Ramos (cell line): Measurements from ENCODE around the gene RASA4B.
"Not testable (repeated sequence)": the region's sequence is repeated elsewhere in the genome, so short reads cannot be mapped to it uniquely, and the experiment has no call there.

ENCODE experiments used
- in situ Hi-C: fragments of 300-500 bp; cut with MboI; formaldehyde crosslinking; loops from one replicate; pipeline ENCODE4 v1.14.3; 2022; ENCODE audit warnings: low sequenced_read_pairs; ENCODE audit not compliant: unreplicated experiment

Gene RASA4B

DNA sequence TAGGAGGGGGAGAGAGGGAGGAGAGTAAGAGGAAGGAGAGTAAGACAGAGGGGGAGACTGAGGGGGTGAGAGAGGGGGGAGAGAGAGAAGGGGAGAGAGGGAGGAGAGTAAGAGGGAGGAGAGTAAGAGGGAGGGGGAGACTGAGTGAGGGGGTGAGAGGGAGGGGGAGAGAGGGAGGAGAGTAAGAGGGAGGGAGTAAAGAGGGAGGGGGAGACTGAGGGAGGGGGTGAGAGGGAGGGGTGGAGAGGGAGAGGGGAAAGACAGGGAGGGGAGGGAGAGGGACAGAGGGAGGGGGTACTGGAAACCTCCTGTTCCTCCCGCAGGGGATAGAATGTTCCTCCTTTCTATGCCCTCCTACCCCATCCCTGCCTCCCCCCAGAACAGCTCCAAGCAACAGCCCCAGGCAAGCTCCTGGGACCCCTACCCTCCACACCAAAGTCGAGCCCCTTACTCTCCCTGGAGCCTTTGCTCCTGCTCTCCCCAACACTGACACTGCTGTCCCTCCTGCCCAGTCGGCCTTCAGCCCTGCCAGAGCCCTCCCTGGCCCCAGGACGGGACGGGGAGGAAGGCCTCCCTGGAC lies 4.8 kb downstream of the RASA4B start:
- in situ Hi-C loops = not testable (repeated sequence)

DNA sequence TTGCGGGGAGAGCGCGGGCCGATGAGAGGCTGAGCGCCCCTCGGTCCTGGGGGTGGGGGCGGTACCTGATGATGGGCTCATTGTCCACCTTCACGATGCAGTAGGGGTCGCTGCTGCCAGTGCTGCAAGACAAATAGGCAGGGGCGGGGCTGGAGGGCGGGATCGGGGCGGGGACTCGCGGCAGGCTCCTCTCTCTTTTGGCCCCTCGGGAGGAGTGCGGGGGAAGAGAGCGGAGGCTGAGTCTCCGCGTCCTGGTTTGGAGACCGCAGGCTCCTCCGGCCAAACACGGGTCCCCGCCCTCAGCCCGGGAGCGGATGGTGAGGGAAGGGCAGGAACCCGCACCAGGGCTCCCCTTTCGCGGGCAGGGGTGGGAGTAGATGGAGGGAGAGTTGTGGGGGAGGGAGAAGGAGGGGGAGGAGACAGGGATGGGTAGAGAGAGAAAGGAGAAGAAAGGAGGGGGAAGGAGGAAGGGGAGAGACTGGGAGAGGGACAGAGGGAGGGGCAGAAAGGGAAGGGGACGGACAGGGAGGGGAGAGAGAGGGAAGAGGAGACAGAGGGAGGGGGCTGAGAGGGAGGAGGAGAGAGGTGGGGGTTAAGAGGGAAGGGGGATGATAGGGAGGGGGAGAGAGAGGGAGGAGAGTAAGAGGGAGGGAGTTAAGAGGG lies 5.6 kb downstream of the RASA4B start:
- in situ Hi-C loops = not testable (repeated sequence)

- in situ Hi-C loops = not testable (repeated sequence)
Observed at GRCh38 chr7:102510575-102510974, 7.0 kb downstream of the RASA4B start.

DNA sequence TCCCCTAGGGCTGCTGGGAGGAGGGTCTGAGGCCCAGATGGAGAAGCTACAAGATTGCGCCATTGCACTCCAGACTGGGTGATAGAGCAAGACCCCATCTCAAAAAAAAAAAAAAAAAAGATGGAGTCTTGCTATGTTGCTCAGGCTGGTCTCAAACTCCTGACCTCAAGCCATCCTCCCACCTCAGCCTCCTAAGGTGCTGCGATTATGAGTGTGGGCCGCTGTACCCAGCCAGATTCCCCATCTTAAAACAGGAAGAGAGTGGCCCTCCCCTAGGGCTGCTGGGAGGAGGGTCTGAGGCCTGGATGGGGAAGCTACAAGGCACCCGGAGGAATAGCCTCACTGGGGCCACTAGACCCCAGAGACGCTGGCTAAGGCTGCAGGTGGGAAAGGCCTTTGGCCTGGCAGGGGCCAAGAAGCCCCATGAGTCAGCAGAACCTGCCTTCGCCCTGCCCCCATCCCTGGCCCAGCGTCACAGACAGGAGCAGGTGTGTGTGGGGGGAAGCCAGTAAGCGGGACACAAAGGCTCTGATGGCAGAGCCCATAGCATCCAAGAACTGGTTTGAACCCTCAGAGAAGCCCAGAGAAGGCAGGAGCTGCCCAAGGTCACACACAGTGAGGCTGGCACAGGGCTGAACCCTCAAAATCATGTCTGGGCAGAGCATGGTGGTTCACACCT lies 10.0 kb downstream of the RASA4B start:
- in situ Hi-C loops = not testable (repeated sequence)

DNA sequence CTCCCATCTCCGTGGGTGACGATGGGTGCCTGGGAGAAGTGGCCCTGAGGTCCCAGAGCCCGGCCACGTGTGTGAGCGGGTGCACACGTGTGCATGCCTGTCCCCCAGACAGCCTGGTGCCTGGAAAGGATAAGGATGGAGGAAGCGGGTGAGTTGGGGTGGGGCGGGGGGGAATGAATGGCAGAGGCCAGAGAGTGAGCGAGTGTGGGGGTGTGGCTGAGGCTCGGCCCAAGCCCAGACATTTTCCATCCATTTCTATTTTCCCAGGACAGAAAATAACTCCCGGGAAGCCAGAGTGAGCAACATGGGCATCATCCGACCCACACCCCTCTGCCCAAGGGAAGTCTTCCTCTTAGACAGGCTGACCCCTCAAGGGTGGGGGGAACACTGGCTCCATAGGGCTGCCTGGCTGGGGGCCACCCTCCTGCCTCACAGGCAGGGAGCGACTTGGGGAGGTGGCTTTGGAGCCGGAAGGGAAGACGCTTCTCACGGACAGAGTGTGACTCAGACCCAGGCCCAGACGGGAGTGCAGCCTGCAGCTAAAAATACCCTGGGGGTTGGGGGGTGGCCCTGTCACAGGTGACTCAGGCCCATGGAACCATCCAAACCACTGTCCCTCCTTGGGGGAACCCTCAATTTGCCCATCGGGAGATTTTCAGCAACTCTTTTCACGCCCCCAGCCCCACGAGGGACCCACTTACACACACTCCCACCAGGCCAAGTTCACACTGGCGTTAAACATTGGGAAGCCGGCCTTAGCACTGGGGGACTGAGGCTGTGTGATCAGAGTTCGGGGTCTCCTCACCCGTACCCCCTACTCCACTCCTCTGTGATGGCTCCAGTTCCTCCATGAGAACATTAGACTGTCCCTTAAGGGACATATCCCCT lies 12.0 kb downstream of the RASA4B start:
- in situ Hi-C loops = not testable (repeated sequence)

DNA sequence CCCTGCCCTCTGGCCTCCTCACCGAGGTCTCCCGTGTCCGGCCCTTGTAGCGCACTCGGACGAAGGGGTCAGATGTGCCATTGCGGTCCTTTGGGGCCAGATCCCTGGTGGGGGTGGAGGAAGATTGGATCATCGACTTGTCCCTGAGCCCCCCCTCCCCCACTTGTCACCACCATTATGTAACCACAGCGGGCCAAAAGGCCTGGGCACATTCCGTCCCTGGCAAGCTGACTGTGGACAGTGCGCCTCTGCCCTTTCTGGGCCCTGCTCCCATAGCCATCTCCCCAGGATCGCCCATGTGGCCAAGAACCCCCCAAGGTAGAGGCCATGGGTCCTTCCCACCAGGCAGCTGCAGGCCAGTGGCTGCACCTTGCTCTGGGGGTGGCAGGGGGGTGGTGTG lies 14.4 kb downstream of the RASA4B start:
- in situ Hi-C loops = not testable (repeated sequence)

GRCh38 chr7:102498321-102498720 lies 19.3 kb downstream of the RASA4B start:
- in situ Hi-C loops = not testable (repeated sequence)

DNA sequence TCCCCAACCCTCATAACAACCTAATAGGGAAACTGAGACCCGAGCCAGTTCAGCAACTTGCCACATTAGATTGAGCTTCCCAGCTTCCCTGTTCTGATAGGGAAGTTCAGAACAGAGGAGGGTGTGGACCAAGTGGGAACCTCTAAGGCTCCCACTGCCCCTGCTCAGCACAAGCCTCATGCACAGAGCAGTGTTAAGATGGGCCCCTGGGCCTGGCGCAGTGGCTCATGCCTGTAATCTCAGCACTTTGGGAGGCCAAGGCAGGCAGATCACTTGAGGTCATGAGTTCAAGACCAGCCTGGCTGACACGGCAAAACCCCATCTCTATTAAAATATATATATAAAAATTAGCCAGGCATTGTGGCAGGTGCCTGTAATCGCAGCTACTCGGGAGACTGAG lies 20.3 kb downstream of the RASA4B start:
- in situ Hi-C loops = not testable (repeated sequence)

DNA sequence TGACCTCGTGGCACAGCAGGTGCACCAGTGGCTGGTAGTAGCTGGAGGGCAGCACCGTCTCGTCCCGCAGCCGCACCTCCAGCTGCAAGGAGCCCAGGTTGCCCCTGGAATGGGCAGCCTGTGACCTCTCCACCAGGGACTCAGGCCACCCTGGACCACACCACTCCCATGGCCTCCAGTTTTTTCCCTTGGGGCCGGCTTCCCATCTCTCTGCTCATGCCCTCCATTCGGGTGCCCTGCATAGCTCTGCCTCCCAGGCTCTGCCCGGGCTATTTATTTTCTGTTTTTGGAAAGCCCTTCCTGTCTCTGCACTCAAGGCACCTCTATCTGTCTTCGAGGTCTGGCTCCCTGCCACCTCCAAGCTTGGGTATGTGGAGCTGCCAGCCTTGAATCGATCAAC lies 20.7 kb downstream of the RASA4B start:
- in situ Hi-C loops = not testable (repeated sequence)

GRCh38 chr7:102494473-102495149 lies 23.0 kb downstream of the RASA4B start:
- in situ Hi-C loops = not testable (repeated sequence)

- in situ Hi-C loops = not testable (repeated sequence)
Observed at GRCh38 chr7:102494026-102494425, 23.6 kb downstream of the RASA4B start.

DNA sequence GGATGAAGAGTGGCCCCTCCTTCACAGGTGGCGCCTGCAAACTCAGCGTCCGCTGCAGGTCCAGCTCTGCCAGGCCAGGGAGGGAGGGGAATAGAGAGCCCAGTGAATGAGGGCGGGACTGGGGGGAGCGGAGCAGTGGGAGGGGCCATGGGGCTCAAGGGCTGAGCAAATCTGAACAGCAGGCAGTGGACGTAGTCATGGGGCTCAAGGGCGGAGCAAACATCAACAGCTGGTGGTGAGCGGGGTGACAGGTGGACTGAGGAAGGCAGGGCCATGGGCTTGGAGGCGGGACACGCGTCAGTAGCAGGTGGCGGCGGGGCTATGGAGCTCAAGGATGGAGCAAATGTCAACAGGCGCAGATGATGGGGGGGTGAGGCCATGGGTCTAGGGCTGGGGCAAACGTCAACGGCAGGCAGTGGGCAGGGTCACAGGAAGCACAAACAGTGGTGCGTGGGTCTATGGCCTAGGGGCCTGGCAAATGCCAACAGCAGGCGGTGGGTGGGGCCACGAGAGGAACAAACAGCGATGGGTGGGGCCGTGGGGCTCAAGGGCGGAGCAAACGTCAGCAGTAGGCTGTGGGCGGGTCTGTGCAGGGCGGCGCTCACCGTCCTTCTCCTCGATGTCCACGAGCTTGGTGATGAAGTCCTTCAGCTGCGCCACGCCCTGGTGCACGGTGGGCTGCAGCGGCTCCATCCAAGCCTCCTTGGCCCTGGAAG lies 24.2 kb downstream of the RASA4B start:
- in situ Hi-C loops = not testable (repeated sequence)

DNA sequence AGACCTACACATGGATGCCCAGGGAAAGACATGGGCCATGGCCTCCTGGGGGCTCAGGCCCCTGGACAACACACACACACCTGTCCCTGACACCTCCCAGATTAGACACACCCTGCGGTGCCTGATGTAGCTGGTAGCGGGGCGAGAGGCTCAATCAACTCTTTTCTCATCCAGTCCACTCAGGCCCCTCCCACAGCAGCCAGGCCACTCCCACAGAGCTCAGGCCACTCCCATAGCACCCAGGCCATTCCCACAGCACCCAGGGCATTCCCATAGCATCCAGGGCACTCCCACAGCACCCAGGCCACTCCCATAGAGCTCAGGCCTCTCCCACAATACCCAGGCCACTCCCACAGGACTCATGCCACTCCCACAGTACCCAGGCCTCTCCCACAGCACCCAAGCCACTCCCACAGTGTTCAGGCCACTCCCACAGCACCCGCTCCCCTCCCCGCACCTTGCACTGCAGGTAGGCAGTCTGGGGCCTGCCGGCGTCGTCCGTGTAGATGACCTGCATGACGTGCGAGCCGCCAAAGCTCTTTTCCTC lies 27.0 kb downstream of the RASA4B start:
- in situ Hi-C loops = not testable (repeated sequence)

DNA sequence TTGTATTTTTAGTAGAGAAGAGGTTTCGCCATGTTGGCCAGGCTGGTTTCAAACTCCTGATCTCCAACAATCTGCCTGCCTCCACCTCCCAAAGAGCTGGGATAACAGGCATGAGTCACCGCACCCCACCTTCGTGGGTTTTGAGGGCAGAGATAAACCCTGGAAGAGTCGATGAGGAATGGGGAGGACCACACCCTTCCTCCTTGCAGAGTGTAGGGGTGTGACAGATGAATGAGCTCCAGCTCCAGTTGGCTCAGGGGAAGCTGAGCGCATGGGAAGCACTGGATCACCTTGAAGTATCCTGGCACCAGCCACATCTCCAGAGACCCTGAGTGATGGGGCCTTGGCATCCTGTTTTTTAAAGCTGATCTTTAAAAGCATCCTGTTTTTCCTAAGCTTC lies 33.3 kb downstream of the RASA4B start:
- in situ Hi-C loops = not testable (repeated sequence)

- in situ Hi-C loops = not testable (repeated sequence)
Observed at GRCh38 chr7:102481962-102482361, 35.6 kb downstream of the RASA4B start.

DNA sequence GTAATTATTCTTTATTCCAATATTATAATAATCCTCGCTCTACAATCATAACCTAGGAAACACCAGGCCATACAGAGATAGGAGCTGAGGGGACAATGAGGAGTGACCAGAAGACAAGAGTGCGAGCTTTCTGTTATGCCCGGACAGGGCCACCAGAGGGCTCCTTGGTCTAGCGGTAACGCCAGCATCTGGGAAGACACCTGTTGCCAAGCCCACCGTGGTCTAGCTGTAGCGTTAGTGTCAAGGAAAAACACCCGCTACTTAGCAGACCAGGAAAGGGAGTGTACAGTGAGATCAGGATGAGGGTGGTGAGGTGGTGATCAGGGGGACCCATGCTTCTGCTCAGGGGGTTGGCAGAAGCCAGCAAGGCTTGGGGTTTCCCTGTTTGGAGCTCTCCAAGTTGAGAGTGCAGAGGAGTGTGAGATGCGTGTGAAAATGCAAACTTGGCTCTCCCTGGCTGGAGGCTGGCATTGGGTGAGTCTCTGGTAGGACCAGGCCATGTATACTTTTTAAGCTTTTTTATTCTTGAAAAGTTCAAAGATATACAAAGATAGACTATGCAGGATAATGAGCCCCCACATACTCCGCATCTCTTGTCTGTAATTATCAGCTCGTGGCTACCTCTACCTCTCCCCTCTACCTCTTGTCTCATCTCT lies 37.5 kb downstream of the RASA4B start:
- in situ Hi-C loops = not testable (repeated sequence)

- in situ Hi-C loops = not testable (repeated sequence)
Observed at GRCh38 chr7:102479209-102479584, 38.4 kb downstream of the RASA4B start.

GRCh38 chr7:102478314-102479208 lies 39.0 kb downstream of the RASA4B start, which contains the start of gene POLR2J:
POLR2J (minus strand) TSS chr7:102478922; CDS start chr7:102478860, 62 bp downstream.
- in situ Hi-C loops = not testable (repeated sequence)
